Fibroblast of the aortic adventitia (primary cell): ENCODE data around the gene PDZD2. TPM values are rescaled to one million over a fixed set of nuclear protein-coding genes. Genes with fewer than 3 reads are reported as not detected.

ENCODE experiments used
- DNase-seq: peaks from one replicate; pipeline ENCODE4 v3.0.0-alpha.2; 2010; ENCODE audit warnings: low read depth
- H3K4me3 ChIP-seq: 2 replicates; pipeline ENCODE4 v1.5.1; 2011; ENCODE audit warnings: low read depth, mild to moderate bottlenecking, control low read depth, low read length, moderate library complexity
- total RNA-seq: library from RNA; depleted of rRNA; stranded (reverse); fragments of >200 nt; gene quantifications from 2 replicates; pipeline ENCODE4 v1.2.3, GENCODE V29; 2012; ENCODE audit warnings: low replicate concordance
- TF ChIP-seq, protein P1 (sequence below): IDR thresholded peaks from 2 replicates; pipeline ENCODE4 v1.5.1; 2011; ENCODE audit warnings: mild to moderate bottlenecking, low read length, control low read depth, inconsistent platforms; ENCODE audit not compliant: insufficient read depth

PDZD2 gene
- total RNA-seq, 1 donor, result under 0.01 TPM

- no peak overlapping the region for H3K4me3 ChIP-seq
- TF ChIP-seq, protein P1, sequence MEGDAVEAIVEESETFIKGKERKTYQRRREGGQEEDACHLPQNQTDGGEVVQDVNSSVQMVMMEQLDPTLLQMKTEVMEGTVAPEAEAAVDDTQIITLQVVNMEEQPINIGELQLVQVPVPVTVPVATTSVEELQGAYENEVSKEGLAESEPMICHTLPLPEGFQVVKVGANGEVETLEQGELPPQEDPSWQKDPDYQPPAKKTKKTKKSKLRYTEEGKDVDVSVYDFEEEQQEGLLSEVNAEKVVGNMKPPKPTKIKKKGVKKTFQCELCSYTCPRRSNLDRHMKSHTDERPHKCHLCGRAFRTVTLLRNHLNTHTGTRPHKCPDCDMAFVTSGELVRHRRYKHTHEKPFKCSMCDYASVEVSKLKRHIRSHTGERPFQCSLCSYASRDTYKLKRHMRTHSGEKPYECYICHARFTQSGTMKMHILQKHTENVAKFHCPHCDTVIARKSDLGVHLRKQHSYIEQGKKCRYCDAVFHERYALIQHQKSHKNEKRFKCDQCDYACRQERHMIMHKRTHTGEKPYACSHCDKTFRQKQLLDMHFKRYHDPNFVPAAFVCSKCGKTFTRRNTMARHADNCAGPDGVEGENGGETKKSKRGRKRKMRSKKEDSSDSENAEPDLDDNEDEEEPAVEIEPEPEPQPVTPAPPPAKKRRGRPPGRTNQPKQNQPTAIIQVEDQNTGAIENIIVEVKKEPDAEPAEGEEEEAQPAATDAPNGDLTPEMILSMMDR, result no peak
- DNase-seq, result no peak
Observed at GRCh38 chr5:32144378-32145207, 505.7 kb downstream of the PDZD2 start.

GRCh38 chr5:32145378-32145777 lies 506.4 kb downstream of the PDZD2 start:
- no peak for DNase-seq
- H3K4me3 ChIP-seq, result no peak overlapping the region
- TF ChIP-seq, protein P1, result no peak

GRCh38 chr5:32147236-32147635 lies 508.3 kb downstream of the PDZD2 start:
- DNase-seq, result peak; percentile 30
- no peak overlapping the region for H3K4me3 ChIP-seq
- TF ChIP-seq, protein P1, result no peak

DNA sequence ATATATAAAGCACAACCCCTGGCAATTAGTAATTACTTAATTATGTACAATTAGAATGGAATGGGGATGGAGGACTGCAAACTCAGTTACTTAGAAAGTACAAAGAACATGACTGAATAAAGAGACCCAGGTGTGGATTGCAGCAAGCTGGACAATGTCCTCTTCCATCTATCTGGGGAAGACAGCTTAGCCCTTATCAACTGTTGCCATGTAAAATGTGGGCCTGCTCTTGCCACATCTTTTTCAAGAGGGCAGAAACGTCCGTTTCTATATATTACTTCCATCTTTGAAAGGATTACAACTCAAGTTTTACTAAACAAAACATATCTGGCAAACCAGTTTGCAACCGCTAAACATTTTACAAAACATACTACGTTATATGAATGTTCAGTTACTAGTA lies 509.0 kb downstream of the PDZD2 start:
- no peak for DNase-seq
- no peak overlapping the region for H3K4me3 ChIP-seq
- TF ChIP-seq, protein P1, result no peak

DNA sequence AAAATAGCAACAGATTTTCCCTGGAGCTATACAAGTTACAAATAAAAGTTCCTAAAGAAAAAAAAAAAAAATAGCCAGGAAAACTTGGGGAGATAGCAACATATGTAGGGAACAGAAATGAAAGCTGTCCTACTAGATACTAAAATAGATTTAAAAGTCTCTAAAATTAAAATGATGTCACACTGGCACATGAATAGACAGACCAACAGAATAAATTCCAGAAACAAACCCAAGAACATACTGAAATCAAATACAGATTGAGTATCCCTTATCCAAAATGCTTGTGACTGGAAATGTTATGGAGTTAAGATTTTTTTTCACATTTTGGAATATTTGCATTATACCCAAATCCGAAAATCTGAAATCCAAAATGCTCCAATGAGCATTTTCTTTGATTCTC lies 511.4 kb downstream of the PDZD2 start:
- H3K4me3 ChIP-seq, result no peak overlapping the region
- TF ChIP-seq, protein P1, result no peak
- DNase-seq, result no peak

DNA sequence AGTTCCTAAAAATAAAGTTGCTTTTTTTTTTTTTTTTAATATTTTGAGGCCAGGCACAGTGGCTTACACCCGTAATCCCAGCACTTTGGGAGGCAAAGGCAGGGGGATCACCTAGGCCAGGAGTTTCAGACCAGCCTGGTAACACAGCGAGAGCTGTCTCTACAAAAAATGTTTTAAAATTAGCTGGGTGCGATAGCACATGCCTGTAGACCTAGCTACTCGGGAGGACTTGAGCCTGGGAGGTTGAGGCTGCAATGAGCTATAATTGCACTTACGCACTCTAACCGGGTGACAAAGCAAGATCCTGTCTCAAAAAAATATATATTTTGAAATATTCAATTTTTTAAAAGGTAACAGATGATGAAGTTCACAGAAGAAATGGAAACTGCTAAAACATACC lies 512.3 kb downstream of the PDZD2 start:
- DNase-seq, result no peak
- H3K4me3 ChIP-seq, result no peak overlapping the region
- TF ChIP-seq, protein P1, result no peak
